Measurements from ENCODE around the gene ANXA8.
"Not testable (repeated sequence)": the region's sequence is repeated elsewhere in the genome, so short reads cannot be mapped to it uniquely, and the experiment has no call there.

Gene ANXA8

DNA sequence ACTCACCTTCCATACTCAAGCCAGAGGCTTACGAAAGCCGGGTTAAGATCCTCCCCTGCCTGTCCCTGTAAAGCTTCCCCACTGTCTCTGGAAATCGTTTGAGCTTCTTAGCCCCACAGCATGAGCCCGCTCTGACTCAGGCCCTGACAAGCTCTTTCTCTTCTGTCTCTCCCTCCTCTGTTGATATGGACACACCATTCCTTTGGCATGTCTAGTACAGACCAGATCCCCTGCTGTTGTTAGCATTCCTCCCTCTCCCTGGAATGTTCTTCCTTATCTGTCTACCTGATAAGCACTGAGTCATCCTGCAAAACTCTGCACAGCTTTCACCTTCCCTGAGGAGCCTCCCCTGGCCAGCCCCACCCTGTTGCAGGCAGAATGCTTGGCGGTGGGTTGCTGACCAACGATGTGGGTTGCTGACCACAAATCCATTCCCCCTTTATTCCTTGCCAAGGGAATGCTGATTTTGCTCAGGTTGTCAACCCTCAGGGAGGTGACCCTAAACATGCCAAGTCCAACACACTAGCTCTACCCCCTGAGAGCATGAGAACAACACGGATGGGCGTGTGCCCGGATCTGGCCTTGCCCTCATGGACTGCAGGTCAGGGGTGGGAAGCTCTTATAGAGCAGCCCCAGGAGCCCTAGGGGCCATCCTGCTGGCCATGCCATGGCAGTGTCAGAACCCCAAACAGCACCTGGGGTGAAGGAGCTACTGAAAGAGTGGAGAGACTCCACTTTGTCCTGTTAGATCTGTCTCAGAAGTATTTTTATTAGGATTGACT lies 21.1 kb downstream of the ANXA8 start:
- not testable (repeated sequence) for H2AFZ ChIP-seq (ENCODE audit: low read length, unreplicated experiment); H3K36me3 ChIP-seq (ENCODE audit: insufficient read depth, low read length); H3K27me3 ChIP-seq (ENCODE audit: insufficient read depth, low read length); H3K4me3 ChIP-seq (ENCODE audit: low read depth, low read length); H3K79me2 ChIP-seq (ENCODE audit: control insufficient read depth, insufficient read depth, low read length, unreplicated experiment); H3K27ac ChIP-seq (ENCODE audit: low read depth, low read length)
- H3K4me1 ChIP-seq (ENCODE audit: control insufficient read depth, insufficient read depth, low read length, unreplicated experiment): peaks cover 14% of the 10 kb centered on the region

DNA sequence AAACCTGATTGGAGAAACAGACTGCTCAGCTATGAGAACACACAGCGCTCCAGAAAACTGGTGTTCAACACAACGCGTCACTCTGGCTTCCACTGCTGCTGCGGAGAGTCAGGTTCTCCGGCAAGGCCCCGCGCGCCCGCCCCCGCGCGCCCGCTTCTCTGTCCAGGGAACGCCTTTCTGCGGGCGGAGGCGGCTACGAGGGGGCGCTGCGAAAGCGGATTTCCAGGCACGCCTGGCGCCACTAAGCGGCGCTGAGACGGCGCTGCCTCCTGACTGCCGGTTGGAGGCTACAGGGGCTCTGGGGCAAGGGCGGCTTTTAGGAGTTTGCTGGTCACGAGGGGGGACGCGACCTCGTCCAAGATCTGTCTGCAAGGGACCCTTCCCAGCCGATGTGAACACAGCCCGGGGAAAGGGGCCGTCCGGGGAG lies 22.6 kb downstream of the ANXA8 start:
- peak overlapping the region; percentile 61 for H3K4me3 ChIP-seq (ENCODE audit: low read depth, low read length)

DNA sequence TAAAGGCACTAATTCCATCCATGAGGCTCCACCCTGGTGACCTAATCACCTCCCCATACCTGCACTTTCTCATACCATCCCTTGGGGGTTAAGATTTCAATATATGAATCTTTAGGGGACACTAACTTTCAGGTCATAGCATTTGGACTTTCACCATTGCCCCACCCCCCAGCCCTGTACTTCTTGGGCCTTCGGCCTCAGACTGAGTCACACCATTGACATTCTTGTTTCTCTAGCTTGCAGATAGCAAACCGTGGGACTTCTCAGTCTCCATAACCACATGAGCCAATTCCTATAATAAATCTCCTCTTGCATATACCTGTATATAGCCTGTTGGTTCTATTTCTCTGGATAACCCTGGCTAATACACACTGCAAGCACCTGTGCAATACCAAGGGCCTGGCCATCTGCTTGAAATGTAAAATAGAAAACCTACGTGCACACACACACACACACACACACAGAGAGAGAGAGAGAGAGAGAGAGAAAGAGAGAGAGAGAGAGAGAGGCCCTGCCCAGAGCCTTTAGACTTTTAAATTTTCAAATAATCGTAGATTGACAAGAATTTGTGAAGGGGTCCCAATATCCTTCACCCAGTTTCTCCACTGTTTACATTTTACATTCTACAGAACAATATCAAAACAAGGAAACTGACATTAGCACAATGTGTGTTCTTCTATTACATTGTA lies 25.3 kb downstream of the ANXA8 start:
- no peaks in the 10 kb centered on the region for H3K79me2 ChIP-seq (ENCODE audit: control insufficient read depth, insufficient read depth, low read length, unreplicated experiment)
- peaks cover 14% of the 10 kb centered on the region for H3K4me1 ChIP-seq (ENCODE audit: control insufficient read depth, insufficient read depth, low read length, unreplicated experiment)
- no peaks in the 10 kb centered on the region for H3K27me3 ChIP-seq (ENCODE audit: insufficient read depth, low read length)
- H2AFZ ChIP-seq (ENCODE audit: low read length, unreplicated experiment): peak overlapping the region; percentile 28
- H3K4me3 ChIP-seq (ENCODE audit: low read depth, low read length): no peak overlapping the region
- H3K36me3 ChIP-seq (ENCODE audit: insufficient read depth, low read length): no peaks in the 10 kb centered on the region
- peak overlapping the region; percentile 10; the same call in 1 of the 2 replicates for H3K27ac ChIP-seq (ENCODE audit: low read depth, low read length)

More for the DNA sequence above, 22.6 kb downstream of the ANXA8 start:
- H3K79me2 ChIP-seq (ENCODE audit: control insufficient read depth, insufficient read depth, low read length, unreplicated experiment); H3K27me3 ChIP-seq (ENCODE audit: insufficient read depth, low read length); H3K36me3 ChIP-seq (ENCODE audit: insufficient read depth, low read length): not testable (repeated sequence)
- Histone ChIP-seq H3K27ac (ENCODE audit: low read depth, low read length) (peak overlapping the region; percentile 34; the same call in 1 of the 2 replicates), H3K4me1 (ENCODE audit: control insufficient read depth, insufficient read depth, low read length, unreplicated experiment) (peaks cover 14% of the 10 kb centered on the region), H2AFZ (ENCODE audit: low read length, unreplicated experiment) (peak overlapping the region; percentile 50)

DNA sequence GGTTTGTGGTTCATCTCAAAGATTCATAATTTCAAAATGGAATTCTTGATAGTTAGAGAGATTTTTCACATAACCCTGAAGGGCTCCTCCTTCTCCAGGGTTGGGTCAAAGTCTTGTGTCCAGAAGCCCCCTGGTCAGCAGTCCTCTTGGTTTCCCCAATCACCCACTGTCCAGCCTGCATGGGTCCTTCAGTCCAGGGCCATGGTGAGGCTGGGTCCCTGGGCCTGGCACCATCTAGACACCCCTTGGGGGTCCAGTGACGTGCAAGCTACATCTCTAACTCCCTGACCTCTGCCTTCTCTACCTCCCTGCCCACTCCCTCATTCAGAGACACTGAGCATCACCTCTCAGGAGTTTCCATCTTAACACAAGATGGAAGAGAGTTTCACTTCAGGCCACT lies 26.1 kb downstream of the ANXA8 start:
- Histone ChIP-seq H3K4me1 (ENCODE audit: control insufficient read depth, insufficient read depth, low read length, unreplicated experiment) (peaks cover 14% of the 10 kb centered on the region), H3K27ac (ENCODE audit: low read depth, low read length) (no peak overlapping the region), H3K4me3 (ENCODE audit: low read depth, low read length) (no peak overlapping the region), H2AFZ (ENCODE audit: low read length, unreplicated experiment) (peak overlapping the region; percentile 28), H3K27me3 (ENCODE audit: insufficient read depth, low read length) (no peaks in the 10 kb centered on the region), H3K79me2 (ENCODE audit: control insufficient read depth, insufficient read depth, low read length, unreplicated experiment) (no peaks in the 10 kb centered on the region), H3K36me3 (ENCODE audit: insufficient read depth, low read length) (no peaks in the 10 kb centered on the region)

DNA sequence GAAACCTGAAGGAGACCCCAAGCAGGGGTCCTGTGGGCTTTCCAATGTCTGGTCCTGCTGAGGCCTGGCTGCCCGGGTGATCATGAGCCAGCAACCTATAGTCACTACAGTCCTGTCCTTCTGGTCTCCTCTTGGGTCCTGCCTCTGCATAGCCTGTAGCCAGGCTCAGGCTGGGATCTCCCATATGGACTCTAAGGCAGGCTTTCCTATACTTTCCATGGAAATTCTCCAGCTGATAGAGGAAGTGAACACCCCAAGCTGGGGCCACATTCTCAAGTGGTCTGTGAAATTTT lies 26.4 kb downstream of the ANXA8 start:
- H3K27me3 ChIP-seq (ENCODE audit: insufficient read depth, low read length): no peaks in the 10 kb centered on the region
- H3K27ac ChIP-seq (ENCODE audit: low read depth, low read length): no peak overlapping the region
- no peaks in the 10 kb centered on the region for H3K36me3 ChIP-seq (ENCODE audit: insufficient read depth, low read length)
- H3K79me2 ChIP-seq (ENCODE audit: control insufficient read depth, insufficient read depth, low read length, unreplicated experiment): no peaks in the 10 kb centered on the region
- no peak overlapping the region for H3K4me3 ChIP-seq (ENCODE audit: low read depth, low read length)
- no peak overlapping the region for H2AFZ ChIP-seq (ENCODE audit: low read length, unreplicated experiment)
- peaks cover 14% of the 10 kb centered on the region for H3K4me1 ChIP-seq (ENCODE audit: control insufficient read depth, insufficient read depth, low read length, unreplicated experiment)

DNA sequence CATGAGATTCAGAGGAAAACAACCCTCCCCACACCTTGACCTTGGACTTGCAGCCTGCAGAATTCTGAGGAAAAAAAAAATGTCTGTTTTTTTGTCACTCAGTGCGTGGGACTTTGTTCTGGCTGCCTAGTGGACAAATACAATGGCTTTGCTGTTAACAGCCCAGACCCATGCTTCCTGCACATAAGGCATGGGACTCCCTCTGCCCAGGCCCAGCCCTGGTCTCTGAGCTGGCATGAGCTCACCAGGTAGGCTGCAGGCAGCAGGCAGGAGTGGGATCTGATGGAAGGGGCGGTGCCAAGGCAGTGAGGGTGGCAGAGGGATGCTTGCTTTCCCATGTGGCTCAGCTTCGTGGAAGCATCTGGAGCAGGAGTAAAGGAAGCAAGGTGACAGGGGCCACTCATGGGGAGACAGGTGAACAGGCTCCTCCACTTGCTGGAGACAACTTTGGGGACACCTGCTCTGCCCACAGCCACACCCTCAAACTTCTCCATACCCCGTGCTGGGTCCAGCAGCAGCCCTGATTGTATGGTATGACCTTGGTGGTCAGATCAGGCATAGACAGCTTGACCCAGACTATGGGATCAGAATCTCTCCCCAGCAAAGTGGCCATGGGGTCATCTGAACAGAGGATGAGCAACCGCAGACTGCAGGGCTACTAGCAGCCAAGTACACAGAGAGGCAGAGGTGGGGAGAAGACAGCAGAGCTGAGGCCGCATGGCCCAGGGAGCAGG lies 27.0 kb downstream of the ANXA8 start:
- H2AFZ ChIP-seq (ENCODE audit: low read length, unreplicated experiment): no peak overlapping the region
- H3K27me3 ChIP-seq (ENCODE audit: insufficient read depth, low read length): no peaks in the 10 kb centered on the region

DNA sequence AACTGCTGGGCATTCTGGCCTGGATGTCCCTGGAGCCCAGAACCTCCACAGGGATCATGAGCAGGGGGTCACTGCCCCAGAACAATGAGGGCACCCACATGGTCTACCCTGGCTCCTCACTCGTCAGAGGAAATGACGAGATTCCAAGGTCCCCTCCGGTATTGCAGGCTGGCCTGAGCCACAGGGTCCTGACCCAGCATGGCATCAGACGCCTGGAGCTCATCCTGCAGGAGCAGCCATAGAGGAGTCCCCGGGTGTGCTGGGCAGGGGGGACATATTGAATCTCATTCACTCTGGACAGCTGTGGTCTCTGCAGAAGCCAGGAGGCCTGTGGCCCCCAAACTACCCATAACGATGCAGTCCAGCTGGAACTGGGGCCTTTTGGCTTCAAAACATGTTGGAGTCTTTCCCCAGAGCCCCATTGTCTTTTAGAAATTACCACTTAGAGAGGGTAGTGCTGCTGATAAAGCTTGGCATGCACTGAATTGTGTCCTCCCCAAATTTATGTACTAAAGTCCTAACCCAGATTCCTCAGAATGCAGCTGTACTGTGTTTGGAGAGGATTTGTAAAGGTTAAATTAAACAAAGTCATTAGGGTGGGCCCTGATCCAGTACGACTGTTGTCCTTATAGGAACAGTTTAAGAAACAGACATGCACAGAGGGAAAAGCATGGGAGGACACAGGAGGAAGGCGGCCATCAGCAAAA lies 27.7 kb downstream of the ANXA8 start:
- Histone ChIP-seq H3K4me3 (ENCODE audit: low read depth, low read length) (no peak overlapping the region), H3K79me2 (ENCODE audit: control insufficient read depth, insufficient read depth, low read length, unreplicated experiment) (no peaks in the 10 kb centered on the region), H2AFZ (ENCODE audit: low read length, unreplicated experiment) (no peak overlapping the region), H3K27ac (ENCODE audit: low read depth, low read length) (no peak overlapping the region), H3K36me3 (ENCODE audit: insufficient read depth, low read length) (no peaks in the 10 kb centered on the region), H3K4me1 (ENCODE audit: control insufficient read depth, insufficient read depth, low read length, unreplicated experiment) (peaks cover 14% of the 10 kb centered on the region), H3K27me3 (ENCODE audit: insufficient read depth, low read length) (no peaks in the 10 kb centered on the region)

More for the DNA sequence above, 27.0 kb downstream of the ANXA8 start:
- H3K4me3 ChIP-seq (ENCODE audit: low read depth, low read length): no peak overlapping the region
- H3K36me3 ChIP-seq (ENCODE audit: insufficient read depth, low read length): no peaks in the 10 kb centered on the region
- peaks cover 14% of the 10 kb centered on the region for H3K4me1 ChIP-seq (ENCODE audit: control insufficient read depth, insufficient read depth, low read length, unreplicated experiment)
- H3K27ac ChIP-seq (ENCODE audit: low read depth, low read length): no peak overlapping the region
- H3K79me2 ChIP-seq (ENCODE audit: control insufficient read depth, insufficient read depth, low read length, unreplicated experiment): no peaks in the 10 kb centered on the region

DNA sequence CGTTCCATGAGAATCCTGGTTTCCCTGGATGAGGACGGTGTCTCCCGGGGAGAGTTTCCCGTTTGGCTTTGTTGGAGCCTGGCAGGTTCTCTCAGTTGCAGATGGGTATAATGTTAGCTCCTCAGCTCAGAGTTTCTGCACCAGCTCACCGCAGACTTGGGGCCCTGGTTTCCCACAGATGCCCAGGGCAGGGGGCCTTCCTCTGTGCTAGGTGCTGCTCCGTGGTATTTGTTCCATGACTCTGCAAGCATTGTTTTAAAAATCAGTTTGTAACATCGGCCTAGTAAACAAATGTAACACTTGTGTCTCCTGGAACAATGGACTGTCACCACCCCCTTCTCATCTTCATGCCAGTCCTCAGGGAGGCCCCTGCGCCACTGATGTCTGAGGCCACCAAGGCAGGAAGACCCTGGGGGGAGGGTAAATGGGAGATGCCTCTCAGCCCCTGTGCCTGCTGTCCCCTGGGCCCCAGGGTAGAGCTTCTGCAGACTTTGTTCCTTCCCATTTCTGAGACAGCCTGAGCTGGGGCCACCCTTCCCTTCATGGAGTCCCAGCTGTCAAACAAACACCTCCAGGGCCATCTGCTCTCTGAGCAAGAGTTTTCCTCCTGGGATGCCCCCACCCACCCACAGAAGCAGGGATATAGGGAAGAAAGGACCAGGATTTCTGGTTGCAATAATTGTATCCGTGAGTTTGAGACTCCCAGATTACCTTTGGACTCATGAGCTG lies 28.4 kb downstream of the ANXA8 start:
- H3K27me3 ChIP-seq (ENCODE audit: insufficient read depth, low read length); H3K79me2 ChIP-seq (ENCODE audit: control insufficient read depth, insufficient read depth, low read length, unreplicated experiment); H3K4me3 ChIP-seq (ENCODE audit: low read depth, low read length); H3K27ac ChIP-seq (ENCODE audit: low read depth, low read length); H3K36me3 ChIP-seq (ENCODE audit: insufficient read depth, low read length); H2AFZ ChIP-seq (ENCODE audit: low read length, unreplicated experiment): not testable (repeated sequence)
- H3K4me1 ChIP-seq (ENCODE audit: control insufficient read depth, insufficient read depth, low read length, unreplicated experiment): peaks cover 12% of the 10 kb centered on the region

DNA sequence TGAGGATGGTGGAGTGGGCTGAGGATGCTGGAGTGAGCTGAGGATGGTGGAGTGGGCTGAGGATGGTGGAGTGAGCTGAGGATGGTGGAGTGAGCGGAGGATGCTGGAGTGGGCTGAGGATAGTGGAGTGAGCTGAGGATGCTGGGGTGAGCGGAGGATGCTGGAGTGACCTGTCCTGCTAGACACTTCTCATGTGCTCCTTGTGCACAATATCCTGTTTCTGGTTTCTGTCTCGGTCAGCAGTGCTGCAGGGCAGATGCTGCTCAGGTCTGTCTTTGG lies 29.2 kb downstream of the ANXA8 start:
- Histone ChIP-seq H3K36me3 (ENCODE audit: insufficient read depth, low read length) (no peaks in the 10 kb centered on the region), H3K4me3 (ENCODE audit: low read depth, low read length) (no peak overlapping the region), H3K27ac (ENCODE audit: low read depth, low read length) (no peak overlapping the region), H2AFZ (ENCODE audit: low read length, unreplicated experiment) (no peak overlapping the region), H3K4me1 (ENCODE audit: control insufficient read depth, insufficient read depth, low read length, unreplicated experiment) (peaks cover 12% of the 10 kb centered on the region), H3K79me2 (ENCODE audit: control insufficient read depth, insufficient read depth, low read length, unreplicated experiment) (no peaks in the 10 kb centered on the region), H3K27me3 (ENCODE audit: insufficient read depth, low read length) (no peaks in the 10 kb centered on the region)

Data from ACC112 (cell line).